HEK293 (cell line): ENCODE results near the gene ZNF17.

Source experiments
- CTCF ChIA-PET: fragments of 350-600 bp; formaldehyde crosslinking; extraction: SDS; loops from one replicate; lab custom pipeline; 2021; ENCODE audit warnings: antibody characterized with exemption; lab: Yijun Ruan, JAX
- POLR2A ChIA-PET: fragments of 300-600 bp; formaldehyde crosslinking; extraction: SDS; loops from one replicate; lab custom pipeline; 2020; ENCODE audit warnings: antibody characterized with exemption, inconsistent platforms; lab: Yijun Ruan, JAX
- H3K27ac ChIP-seq: fragments of 200-500 bp; sonication (Bioruptor generic); 2 replicates; pipeline ENCODE4 v1.5.1; 2014; ENCODE audit warnings: low read depth, low read length, control low read depth, inconsistent platforms; ENCODE audit errors: extremely low read depth
- H3K36me3 ChIP-seq, 2 experiments: fragments of 200-500 bp in 1 of 2; sonication (Bioruptor generic) in 1 of 2; 1 replicate in 1 of 2; 2 replicates in 1 of 2; pipeline ENCODE4 v1.5.1; 2014 to 2017; ENCODE audit warnings: inconsistent platforms in 2 of 2, low read length in 2 of 2; ENCODE audit not compliant: control insufficient read depth in 2 of 2, insufficient read depth in 1 of 2
- H3K4me1 ChIP-seq: fragments of 200-500 bp; sonication (Bioruptor generic); 2 replicates; pipeline ENCODE4 v1.5.1; 2014; ENCODE audit warnings: mild to moderate bottlenecking, low read length, inconsistent platforms; ENCODE audit not compliant: control insufficient read depth, insufficient read depth
- H3K4me3 ChIP-seq: 2 replicates; pipeline ENCODE4 v1.5.1; 2011; ENCODE audit warnings: low read depth, mild to moderate bottlenecking, control low read depth, low read length, moderate library complexity
- H3K9me3 ChIP-seq: fragments of 200-500 bp; sonication (Bioruptor generic); 2 replicates; pipeline ENCODE4 v1.5.1; 2014; ENCODE audit warnings: low read depth, low read length, inconsistent platforms; ENCODE audit not compliant: control insufficient read depth, insufficient read depth
- HOXC10 ChIP-seq: sonication (generic); formaldehyde crosslinking; IDR thresholded peaks from 2 replicates; pipeline ENCODE4 v1.8.1; 2023; ENCODE audit warnings: mild to moderate bottlenecking, missing genetic modification reagents
- KLF16 ChIP-seq: fragments of 450-650 bp; formaldehyde crosslinking; IDR thresholded peaks from 2 replicates; pipeline ENCODE4 v1.5.1; 2017; ENCODE audit warnings: missing biosample characterization, missing genetic modification characterization
- KLF8 ChIP-seq: fragments of 450-650 bp; formaldehyde crosslinking; IDR thresholded peaks from 2 replicates; pipeline ENCODE4 v1.5.1; 2016; ENCODE audit warnings: missing biosample characterization, missing genetic modification characterization
- SALL2 ChIP-seq: fragments of 450-650 bp; formaldehyde crosslinking; IDR thresholded peaks from 2 replicates; pipeline ENCODE4 v1.5.0; 2017; ENCODE audit warnings: missing biosample characterization, mild to moderate bottlenecking, missing genetic modification characterization, borderline replicate concordance
- SETDB1 ChIP-seq: IDR thresholded peaks from one replicate; pipeline ENCODE4 v1.6.1; 2017; ENCODE audit warnings: mild to moderate bottlenecking, low read length, moderate library complexity, mixed read lengths; ENCODE audit not compliant: insufficient read length
- SP7 ChIP-seq: fragments of 450-650 bp; formaldehyde crosslinking; IDR thresholded peaks from 2 replicates; pipeline ENCODE4 v1.5.1; 2016; ENCODE audit warnings: missing biosample characterization, missing genetic modification characterization
- ZBTB1 ChIP-seq: fragments of 450-650 bp; formaldehyde crosslinking; IDR thresholded peaks from 2 replicates; pipeline ENCODE4 v1.5.1; 2016; ENCODE audit warnings: missing biosample characterization, missing genetic modification characterization
- ZNF112 ChIP-seq: fragments of 450-650 bp; formaldehyde crosslinking; IDR thresholded peaks from 2 replicates; pipeline ENCODE4 v1.5.0; 2017; ENCODE audit warnings: missing biosample characterization, missing genetic modification characterization
- ZNF114 ChIP-seq: fragments of 450-650 bp; formaldehyde crosslinking; IDR thresholded peaks from 2 replicates; pipeline ENCODE4 v1.5.0; 2017; ENCODE audit warnings: missing biosample characterization, missing genetic modification characterization
- ZNF138 ChIP-seq: fragments of 450-650 bp; formaldehyde crosslinking; IDR thresholded peaks from 2 replicates; pipeline ENCODE4 v1.5.1; 2016; ENCODE audit warnings: missing biosample characterization, missing genetic modification characterization, borderline replicate concordance
- ZNF391 ChIP-seq: fragments of 450-650 bp; formaldehyde crosslinking; IDR thresholded peaks from 2 replicates; pipeline ENCODE4 v1.5.1; 2016; ENCODE audit warnings: low read depth, missing biosample characterization, missing genetic modification characterization, borderline replicate concordance
- ZNF426 ChIP-seq: fragments of 450-650 bp; formaldehyde crosslinking; IDR thresholded peaks from 2 replicates; pipeline ENCODE4 v1.5.1; 2017; ENCODE audit warnings: missing biosample characterization, missing genetic modification characterization, mild to moderate bottlenecking, inconsistent platforms, moderate library complexity
- ZNF433 ChIP-seq: fragments of 450-650 bp; formaldehyde crosslinking; IDR thresholded peaks from 2 replicates; pipeline ENCODE4 v1.5.1; 2016; ENCODE audit warnings: missing biosample characterization, missing genetic modification characterization, low read depth
- ZNF449 ChIP-seq: fragments of 450-650 bp; formaldehyde crosslinking; IDR thresholded peaks from 2 replicates; pipeline ENCODE4 v1.5.1; 2017; ENCODE audit warnings: missing biosample characterization, mild to moderate bottlenecking, missing genetic modification characterization, moderate library complexity
- ZNF518A ChIP-seq: fragments of 450-650 bp; formaldehyde crosslinking; conservative IDR thresholded peaks from 2 replicates; pipeline ENCODE4 v1.5.1; 2016; ENCODE audit warnings: low read depth, missing biosample characterization, missing genetic modification characterization
- ZNF530 ChIP-seq: fragments of 450-650 bp; formaldehyde crosslinking; IDR thresholded peaks from 2 replicates; pipeline ENCODE4 v1.5.1; 2016; ENCODE audit warnings: low read depth, missing biosample characterization, missing genetic modification characterization
- ZNF610 ChIP-seq: fragments of 450-650 bp; formaldehyde crosslinking; IDR thresholded peaks from 2 replicates; pipeline ENCODE4 v1.5.1; 2016; ENCODE audit warnings: missing biosample characterization, missing genetic modification characterization, borderline replicate concordance
- ZNF660 ChIP-seq: fragments of 450-650 bp; IDR thresholded peaks from 2 replicates; pipeline ENCODE4 v1.5.1; 2018; ENCODE audit warnings: missing biosample characterization, mild to moderate bottlenecking, missing genetic modification characterization
- ZNF747 ChIP-seq: fragments of 450-650 bp; formaldehyde crosslinking; IDR thresholded peaks from 2 replicates; pipeline ENCODE4 v1.5.1; 2016; ENCODE audit warnings: missing biosample characterization, missing genetic modification characterization
- TF ChIP-seq, protein P1 (sequence below): fragments of 450-650 bp; formaldehyde crosslinking; IDR thresholded peaks from 2 replicates; pipeline ENCODE4 v1.5.1; 2016; ENCODE audit warnings: missing biosample characterization, missing genetic modification characterization

The ZNF17 gene

DNA sequence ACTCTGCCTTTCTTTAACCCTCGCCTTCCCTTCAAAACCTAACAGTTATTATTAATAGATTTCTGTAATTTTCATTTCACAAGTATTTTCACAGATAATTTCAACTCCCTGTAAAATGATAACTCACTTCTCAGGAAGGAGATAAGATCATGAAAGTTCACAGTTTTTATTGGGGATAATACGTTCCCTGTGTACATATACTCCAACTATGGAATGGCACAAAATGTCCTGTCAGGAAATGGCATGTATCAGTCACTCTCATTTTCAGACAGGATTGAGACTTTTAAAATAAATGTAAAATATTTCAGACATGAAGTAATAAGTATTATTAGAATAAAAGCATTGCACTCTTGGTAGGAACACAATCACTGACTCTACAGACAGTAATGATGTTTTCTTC is 48.5 kb upstream of the ZNF17 start:
- no peak for TF ChIP-seq ZNF530 (tag by site-specific recombination)
- TF ChIP-seq ZNF660 = no peak
- TF ChIP-seq ZNF433 (tag by site-specific recombination) = no peak
- TF ChIP-seq SALL2 (tag by site-specific recombination) = no peak
- no peak for TF ChIP-seq ZNF138 (tag by site-specific recombination)
- TF ChIP-seq ZNF610 = no peak
- TF ChIP-seq ZNF518A = no peak
- TF ChIP-seq, protein P1, sequence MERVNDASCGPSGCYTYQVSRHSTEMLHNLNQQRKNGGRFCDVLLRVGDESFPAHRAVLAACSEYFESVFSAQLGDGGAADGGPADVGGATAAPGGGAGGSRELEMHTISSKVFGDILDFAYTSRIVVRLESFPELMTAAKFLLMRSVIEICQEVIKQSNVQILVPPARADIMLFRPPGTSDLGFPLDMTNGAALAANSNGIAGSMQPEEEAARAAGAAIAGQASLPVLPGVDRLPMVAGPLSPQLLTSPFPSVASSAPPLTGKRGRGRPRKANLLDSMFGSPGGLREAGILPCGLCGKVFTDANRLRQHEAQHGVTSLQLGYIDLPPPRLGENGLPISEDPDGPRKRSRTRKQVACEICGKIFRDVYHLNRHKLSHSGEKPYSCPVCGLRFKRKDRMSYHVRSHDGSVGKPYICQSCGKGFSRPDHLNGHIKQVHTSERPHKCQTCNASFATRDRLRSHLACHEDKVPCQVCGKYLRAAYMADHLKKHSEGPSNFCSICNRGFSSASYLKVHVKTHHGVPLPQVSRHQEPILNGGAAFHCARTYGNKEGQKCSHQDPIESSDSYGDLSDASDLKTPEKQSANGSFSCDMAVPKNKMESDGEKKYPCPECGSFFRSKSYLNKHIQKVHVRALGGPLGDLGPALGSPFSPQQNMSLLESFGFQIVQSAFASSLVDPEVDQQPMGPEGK (tag by site-specific recombination) = no peak
- no peak for TF ChIP-seq ZNF426 (tag by site-specific recombination)
- TF ChIP-seq ZNF391 (tag by site-specific recombination) = no peak
- TF ChIP-seq ZBTB1 (tag by site-specific recombination) = no peak
- TF ChIP-seq KLF8 (tag by site-specific recombination) = no peak
- TF ChIP-seq, all 188 proteins: peak for 0
- Histone ChIP-seq H3K36me3 (peaks cover 11 to 19% of the 10 kb centered on the region in 2 experiments), H3K27ac (peak overlapping the region; percentile 43; the same call in 1 of the 2 replicates), H3K4me3 (peak overlapping the region; percentile 86), H3K4me1 (peaks cover 4% of the 10 kb centered on the region; the same call in 1 of the 2 replicates), H3K9me3 (no peaks in the 10 kb centered on the region)
- POLR2A ChIA-PET = interaction anchor here (0.6 to 2.2 kb wide), 9 partner anchors 8 to 788 kb away, joined by 3 to 29 read pairs (median 4); partner anchors contain the start of genes ZNF304, ZNF329, ZNF548 and ZNF552
- CTCF ChIA-PET = no interaction called here

DNA sequence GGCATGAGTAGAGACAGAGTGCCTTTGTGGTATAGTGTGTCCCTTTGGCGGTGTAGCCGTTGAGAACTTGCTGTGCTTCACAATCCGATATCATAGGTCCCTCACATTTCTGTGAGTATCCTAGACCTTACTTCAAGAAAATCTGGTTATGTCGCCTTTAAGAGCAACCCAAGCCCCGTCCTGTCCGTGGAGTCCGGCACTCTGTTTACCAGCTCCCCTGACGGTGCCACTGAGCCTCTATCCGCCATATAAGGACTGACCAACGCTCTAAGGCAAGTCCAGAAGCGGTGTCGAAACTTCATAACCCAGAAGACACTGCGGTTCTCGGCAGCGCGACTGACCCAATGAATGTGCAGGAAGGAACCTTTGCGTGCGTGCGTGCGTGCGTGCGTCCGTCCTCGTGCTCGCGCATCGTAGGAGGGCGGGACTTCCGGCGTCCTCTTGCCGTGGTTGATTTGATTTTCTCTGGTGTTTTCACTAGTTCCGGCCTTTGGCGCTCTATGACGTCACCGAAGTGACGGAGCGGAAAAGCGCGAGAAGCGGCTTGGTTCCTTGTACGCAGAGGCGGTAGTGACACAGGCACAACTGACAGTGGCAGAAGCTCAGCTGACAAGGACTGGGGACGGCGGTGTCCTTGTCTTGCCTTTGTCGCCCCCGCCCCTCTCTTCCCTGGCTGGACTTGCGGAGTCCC is 47.8 kb upstream of the ZNF17 start, which contains the start of the genes TRAPPC2B and ZNF547:
Gene TRAPPC2B (plus strand): TSS at position 555 of the 691 bp plus-strand sequence. CDS start 1,283 bp downstream, outside the sequence.
Gene ZNF547 (plus strand): TSS at position 555 of the 691 bp plus-strand sequence. CDS start 5,005 bp downstream, outside the sequence.
- Histone ChIP-seq H3K9me3 (no peaks in the 10 kb centered on the region), H3K4me3 (peak within 1 kb of the TSS; percentile 86), H3K36me3 (peaks cover 11 to 17% of the 10 kb centered on the region in 2 experiments), H3K27ac (peak within 1 kb of the TSS; percentile 54), H3K4me1 (peaks cover 4% of the 10 kb centered on the region; the same call in 1 of the 2 replicates)
- POLR2A ChIA-PET = interaction anchor here (0.6 to 2.2 kb wide), 9 partner anchors 9 to 787 kb away, joined by 3 to 29 read pairs (median 4); partner anchors contain the start of genes ZNF304, ZNF329, ZNF548 and ZNF552
- CTCF ChIA-PET = no interaction called here
- no peak for TF ChIP-seq KLF16 (tag by site-specific recombination)
- peak; percentile 90; the same call in 1 of the 2 replicates for TF ChIP-seq HOXC10 (CRISPR knock-in tag)
- TF ChIP-seq ZNF449 (tag by site-specific recombination) = no peak
- TF ChIP-seq SP7 (tag by site-specific recombination) = peak; percentile 78
- TF ChIP-seq ZNF518A = peak; percentile 93
- no peak for TF ChIP-seq SETDB1
- TF ChIP-seq ZNF112 (tag by site-specific recombination) = no peak
- no peak for TF ChIP-seq ZNF114 (tag by site-specific recombination)
- no peak for TF ChIP-seq ZNF747 (tag by site-specific recombination)
